Tibial nerve (tissue), 4 donors: ENCODE results near the gene NTSR1. TPM values are rescaled to one million over a fixed set of nuclear protein-coding genes. Genes with fewer than 3 reads are reported as not detected.
A peak's percentile ranks its signal among the peaks of the same experiment; 100 is the strongest.

ENCODE experiments used
- DNase-seq, 2 donors: peaks; one replicate each; pipeline ENCODE4 v3.0.0-alpha.2; 2019; ENCODE audit warnings: low spot score in 2 of 2
- H3K27ac ChIP-seq, 4 donors: fragments of 200-600 bp; sonication (generic) in 3 of 4; one replicate each; pipeline ENCODE4 v1.5.1; 2017 to 2019; ENCODE audit warnings: mild to moderate bottlenecking in 1 of 4
- H3K27me3 ChIP-seq, 2 donors: fragments of 200-600 bp; sonication (generic) in 1 of 2; one replicate each; pipeline versions ENCODE4 v1.5.1 to v1.6.0; 2017 to 2019
- H3K36me3 ChIP-seq, 3 donors: fragments of 200-600 bp; sonication (generic); one replicate each; pipeline ENCODE4 v1.5.1; 2018 to 2019
- H3K4me1 ChIP-seq, 4 donors: fragments of 200-600 bp; sonication (generic) in 3 of 4; one replicate each; pipeline ENCODE4 v1.5.1; 2017 to 2019
- H3K4me3 ChIP-seq, 4 donors: fragments of 200-600 bp; sonication (generic) in 3 of 4; one replicate each; pipeline ENCODE4 v1.5.1; 2017 to 2019; ENCODE audit warnings: mild to moderate bottlenecking in 1 of 4, moderate library complexity in 1 of 4
- H3K9me3 ChIP-seq, 4 donors: fragments of 200-600 bp; sonication (generic) in 3 of 4; one replicate each; pipeline ENCODE4 v1.5.1; 2017 to 2019
- EP300 ChIP-seq, 2 donors: sonication (generic); formaldehyde crosslinking; IDR thresholded peaks; one replicate each; pipeline ENCODE4 v1.6.1; 2017; ENCODE audit warnings: antibody characterized with exemption in 2 of 2, mild to moderate bottlenecking in 1 of 2
- POLR2A ChIP-seq, 2 donors: fragments of 450-650 bp; IDR thresholded peaks; one replicate each; pipeline ENCODE4 v1.6.1; 2017; ENCODE audit warnings: antibody characterized with exemption in 2 of 2, mild to moderate bottlenecking in 2 of 2, moderate library complexity in 2 of 2
- WGBS, 2 donors: methylation state at CpG; one replicate each; pipeline ENCODE4 v1.1.5; 2018; 5-methylcytosine and 5-hydroxymethylcytosine counted together
- total RNA-seq, 4 donors: library from RNA; depleted of rRNA; stranded (reverse); fragments of >200 nt; gene quantifications; one replicate each; pipeline ENCODE4 v1.1.0, GENCODE V29; 2016
- TF ChIP-seq, protein P1 (sequence below), 5 experiments: fragments of 200-600 bp in 3 of 5; fragments of 450-650 bp in 2 of 5; sonication (generic) in 3 of 5; IDR thresholded peaks; one replicate each; pipeline ENCODE4 v1.5.1; 2016 to 2019; ENCODE audit warnings: antibody characterized with exemption in 5 of 5, mild to moderate bottlenecking in 3 of 5, moderate library complexity in 2 of 5

Gene NTSR1
- total RNA-seq, 4 donors from 2014 or later: 0.30 TPM; not detected in 3

DNA sequence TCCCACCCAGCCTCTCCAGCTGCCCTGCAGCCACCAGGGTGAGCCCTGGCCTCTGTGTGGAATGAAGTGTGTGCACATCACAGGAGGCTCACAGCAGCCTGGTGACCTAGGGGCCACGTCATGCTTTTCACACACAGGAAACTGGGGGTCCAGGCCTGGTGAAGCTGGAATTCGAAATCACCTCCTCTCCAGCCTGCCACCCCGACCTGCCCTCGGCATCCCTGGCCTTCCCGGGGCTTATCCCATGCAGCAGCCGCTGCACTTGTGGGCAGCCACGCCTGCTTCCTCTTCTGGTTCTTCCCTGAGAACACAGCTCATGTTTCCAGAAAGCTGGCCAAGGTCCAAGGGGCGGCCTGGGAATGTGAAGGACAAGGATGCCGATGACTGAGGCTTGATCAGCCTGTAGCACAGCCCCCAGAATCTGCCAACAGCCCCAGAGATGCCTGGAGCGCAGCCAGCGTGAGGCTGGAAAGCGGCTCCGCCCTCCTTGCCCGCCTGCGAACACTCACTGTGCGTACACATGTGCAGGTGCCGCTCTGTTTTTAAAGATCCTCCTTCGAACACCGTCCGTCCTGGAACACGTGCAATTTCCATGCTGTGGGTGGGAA is 4.2 kb upstream of the NTSR1 start:
- H3K4me3 ChIP-seq: no peak overlapping the region
- 9 to 12% methylated on average over 21 of the region's 21 CpGs for WGBS, 2 donors
- peaks cover 0 to 29% of the 10 kb centered on the region in 2 donors for H3K27me3 ChIP-seq
- H3K4me1 ChIP-seq: peaks cover 0 to 31% (median 0%) of the 10 kb centered on the region in 4 donors
- H3K9me3 ChIP-seq: no peaks in the 10 kb centered on the region
- DNase-seq: peak; percentile 67 to 85
- no peak overlapping the region for H3K27ac ChIP-seq
- TF ChIP-seq POLR2A (IDR thresholded peaks at IDR 0.05) (no peak), EP300 (IDR thresholded peaks at IDR 0.05) (peak in 1 of 2 donors; percentile 11)
- TF ChIP-seq, protein P1, sequence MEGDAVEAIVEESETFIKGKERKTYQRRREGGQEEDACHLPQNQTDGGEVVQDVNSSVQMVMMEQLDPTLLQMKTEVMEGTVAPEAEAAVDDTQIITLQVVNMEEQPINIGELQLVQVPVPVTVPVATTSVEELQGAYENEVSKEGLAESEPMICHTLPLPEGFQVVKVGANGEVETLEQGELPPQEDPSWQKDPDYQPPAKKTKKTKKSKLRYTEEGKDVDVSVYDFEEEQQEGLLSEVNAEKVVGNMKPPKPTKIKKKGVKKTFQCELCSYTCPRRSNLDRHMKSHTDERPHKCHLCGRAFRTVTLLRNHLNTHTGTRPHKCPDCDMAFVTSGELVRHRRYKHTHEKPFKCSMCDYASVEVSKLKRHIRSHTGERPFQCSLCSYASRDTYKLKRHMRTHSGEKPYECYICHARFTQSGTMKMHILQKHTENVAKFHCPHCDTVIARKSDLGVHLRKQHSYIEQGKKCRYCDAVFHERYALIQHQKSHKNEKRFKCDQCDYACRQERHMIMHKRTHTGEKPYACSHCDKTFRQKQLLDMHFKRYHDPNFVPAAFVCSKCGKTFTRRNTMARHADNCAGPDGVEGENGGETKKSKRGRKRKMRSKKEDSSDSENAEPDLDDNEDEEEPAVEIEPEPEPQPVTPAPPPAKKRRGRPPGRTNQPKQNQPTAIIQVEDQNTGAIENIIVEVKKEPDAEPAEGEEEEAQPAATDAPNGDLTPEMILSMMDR (IDR thresholded peaks at IDR 0.05): no peak
- H3K36me3 ChIP-seq: no peaks in the 10 kb centered on the region

DNA sequence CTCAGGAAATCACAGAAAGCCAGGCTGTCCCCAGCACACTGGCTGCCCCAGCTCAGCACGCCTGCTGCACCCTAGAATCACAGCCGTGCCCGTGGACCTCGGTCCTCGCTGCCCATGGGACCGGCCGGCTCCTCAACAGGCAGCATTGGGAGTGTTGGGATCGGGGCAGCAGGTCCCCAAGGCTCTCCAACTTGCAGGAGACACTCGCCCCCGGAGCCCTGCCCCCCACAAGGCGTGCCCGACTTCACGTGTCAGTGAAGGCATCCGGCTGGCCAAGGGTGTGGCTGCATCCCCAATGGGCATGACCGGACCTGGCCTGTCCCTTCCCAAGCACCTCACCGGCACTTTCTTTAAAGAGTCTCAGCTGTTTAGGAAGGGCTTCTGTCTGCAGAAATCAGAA is 3.0 kb upstream of the NTSR1 start:
- Histone ChIP-seq H3K9me3 (no peaks in the 10 kb centered on the region), H3K27ac (no peak overlapping the region), H3K4me1 (peaks cover 0 to 31% (median 0%) of the 10 kb centered on the region in 4 donors), H3K27me3 (peaks cover 0 to 40% of the 10 kb centered on the region in 2 donors), H3K36me3 (no peaks in the 10 kb centered on the region), H3K4me3 (no peak overlapping the region)
- no peak for DNase-seq
- TF ChIP-seq, protein P1 (IDR thresholded peaks at IDR 0.05): no peak
- TF ChIP-seq POLR2A (IDR thresholded peaks at IDR 0.05) (no peak), EP300 (IDR thresholded peaks at IDR 0.05) (no peak)
- WGBS, 2 donors: 80 to 91% methylated on average over 13 to 16 of the region's 16 CpGs

DNA sequence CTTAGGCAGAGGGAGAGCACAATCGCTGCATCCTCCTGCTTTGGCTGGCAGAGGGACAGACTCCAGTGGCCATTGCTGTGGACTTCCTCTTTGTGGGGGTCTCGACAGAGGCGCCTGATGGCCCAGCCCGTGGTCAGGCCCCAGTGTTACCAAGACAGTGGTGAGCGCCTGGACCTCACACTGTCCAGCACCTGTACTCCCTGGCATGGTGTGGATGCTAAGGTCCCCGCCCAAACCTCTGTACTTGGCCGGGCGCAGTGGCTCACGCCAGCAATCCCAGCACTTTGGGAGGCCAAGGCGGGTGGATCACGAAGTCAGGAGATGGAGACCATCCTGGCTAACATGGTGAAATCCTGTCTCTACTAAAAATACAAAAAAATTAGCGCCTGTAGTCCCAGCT is 2.3 kb upstream of the NTSR1 start:
- 81 to 83% methylated on average over 12 of the region's 12 CpGs for whole genome bisulfite sequencing, 2 donors
- Histone ChIP-seq H3K4me3 (no peak overlapping the region), H3K9me3 (no peaks in the 10 kb centered on the region), H3K27ac (no peak overlapping the region), H3K4me1 (peaks cover 0 to 31% (median 0%) of the 10 kb centered on the region in 4 donors), H3K27me3 (peaks cover 0 to 48% of the 10 kb centered on the region in 2 donors), H3K36me3 (no peaks in the 10 kb centered on the region)
- no peak for TF ChIP-seq EP300 (IDR thresholded peaks at IDR 0.05)
- TF ChIP-seq, protein P1 (IDR thresholded peaks at IDR 0.05): no peak
- no peak for TF ChIP-seq POLR2A (IDR thresholded peaks at IDR 0.05)
- DNase-seq: no peak

DNA sequence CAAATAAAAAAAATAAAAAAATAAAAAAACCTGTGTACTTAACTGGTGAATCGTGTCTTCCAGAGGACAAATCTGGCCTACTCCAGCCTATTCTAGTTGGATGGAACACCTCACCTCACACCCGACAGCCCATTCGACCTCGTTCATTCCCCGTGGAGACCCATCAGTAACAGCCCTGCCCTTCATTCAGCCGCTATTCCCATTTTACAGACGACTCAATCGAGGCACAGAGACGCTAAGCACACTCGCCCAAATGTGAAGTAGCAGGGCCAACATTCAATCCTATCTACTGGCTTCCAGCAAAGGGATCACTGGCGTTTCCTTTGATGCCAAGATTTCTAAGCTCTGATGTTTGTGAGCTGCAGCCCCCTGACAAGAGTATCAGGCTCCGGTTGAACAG is 1.8 kb upstream of the NTSR1 start:
- Histone ChIP-seq H3K4me1 (peaks cover 0 to 31% (median 0%) of the 10 kb centered on the region in 4 donors), H3K36me3 (no peaks in the 10 kb centered on the region), H3K27me3 (peaks cover 0 to 53% of the 10 kb centered on the region in 2 donors), H3K9me3 (no peaks in the 10 kb centered on the region), H3K4me3 (no peak overlapping the region), H3K27ac (no peak overlapping the region)
- no peak for TF ChIP-seq EP300 (IDR thresholded peaks at IDR 0.05)
- TF ChIP-seq, protein P1 (IDR thresholded peaks at IDR 0.05): no peak
- TF ChIP-seq POLR2A (IDR thresholded peaks at IDR 0.05): no peak
- 83 to 90% methylated on average over 12 of the region's 12 CpGs for WGBS, 2 donors
- DNase-seq: no peak

DNA sequence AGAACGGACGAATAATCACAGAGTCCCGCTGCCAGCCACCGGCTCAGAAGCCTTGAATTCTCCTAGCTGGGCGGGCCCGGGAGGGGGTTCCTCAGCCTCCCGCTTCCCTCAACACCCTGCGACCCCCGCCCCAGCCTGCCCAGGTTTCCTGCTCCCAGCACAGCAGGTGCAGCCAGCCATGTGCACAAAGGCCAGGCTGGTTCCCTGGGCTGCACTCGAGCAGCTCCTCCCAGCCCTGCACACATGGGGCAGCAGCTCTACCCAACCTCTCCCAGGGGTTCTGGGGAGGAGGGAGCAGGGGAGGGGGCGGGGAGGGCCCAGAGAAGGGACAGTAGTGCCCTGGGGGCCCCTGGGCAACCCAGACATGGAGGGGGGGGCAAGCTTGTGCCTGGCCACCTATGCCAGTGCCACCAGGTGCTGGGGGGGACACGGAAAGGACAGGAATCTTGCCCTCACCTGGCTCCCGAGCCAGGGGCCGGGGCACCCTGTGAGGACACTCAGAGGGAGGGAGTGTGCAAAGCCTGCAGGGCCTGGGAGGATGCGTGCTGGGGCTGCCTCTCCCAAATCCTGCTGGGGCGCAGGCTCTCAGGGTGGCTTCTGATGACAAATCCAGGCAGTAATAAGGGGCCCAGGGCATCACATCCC is 1.2 kb upstream of the NTSR1 start:
- no peak for TF ChIP-seq POLR2A (IDR thresholded peaks at IDR 0.05)
- TF ChIP-seq, protein P1 (IDR thresholded peaks at IDR 0.05): no peak
- TF ChIP-seq EP300 (IDR thresholded peaks at IDR 0.05): no peak
- no peak for DNase-seq
- Histone ChIP-seq H3K4me3 (no peak overlapping the region), H3K27ac (no peak overlapping the region), H3K36me3 (no peaks in the 10 kb centered on the region), H3K9me3 (no peaks in the 10 kb centered on the region), H3K4me1 (peaks cover 0 to 31% (median 0%) of the 10 kb centered on the region in 4 donors), H3K27me3 (peaks cover 0 to 55% of the 10 kb centered on the region in 2 donors)
- WGBS, 2 donors: 67 to 70% methylated on average over 8 to 15 of the region's 16 CpGs
